RWPE2 (cell line): ENCODE results near the gene GLIPR2.

Source experiments
- ATAC-seq: fragments of 200-7000 bp; cut with Tn5 transposase; 3 replicates; pipeline ENCODE4 v1.9.1; 2021; ENCODE audit warnings: low read depth
- DNase-seq: peaks from one replicate; pipeline ENCODE4 v3.0.0-alpha.2; 2020; ENCODE audit warnings: low spot score
- H3K27ac ChIP-seq: fragments of 450-650 bp; 2 replicates; pipeline ENCODE4 v1.5.1; 2017; ENCODE audit warnings: mild to moderate bottlenecking; ENCODE audit not compliant: poor library complexity, severe bottlenecking
- H3K27me3 ChIP-seq: fragments of 250-450 bp; sonication (Bioruptor Pico); 2 replicates; pipeline ENCODE4 v1.5.1; 2021; ENCODE audit warnings: mild to moderate bottlenecking, moderate library complexity; ENCODE audit not compliant: insufficient read depth, poor library complexity, severe bottlenecking
- H3K36me3 ChIP-seq: fragments of 250-450 bp; sonication (Bioruptor Pico); 2 replicates; pipeline ENCODE4 v1.5.1; 2020; ENCODE audit warnings: low read depth, mild to moderate bottlenecking, moderate library complexity
- H3K4me1 ChIP-seq: fragments of 250-450 bp; sonication (Bioruptor Pico); 2 replicates; pipeline ENCODE4 v1.5.1; 2021; ENCODE audit warnings: mild to moderate bottlenecking, moderate library complexity; ENCODE audit not compliant: insufficient read depth, poor library complexity, severe bottlenecking
- H3K4me3 ChIP-seq: fragments of 250-450 bp; sonication (Bioruptor Pico); 2 replicates; pipeline ENCODE4 v1.5.1; 2021; ENCODE audit warnings: mild to moderate bottlenecking, moderate library complexity; ENCODE audit not compliant: severe bottlenecking
- H3K9me3 ChIP-seq: fragments of 250-450 bp; sonication (Bioruptor Pico); 2 replicates; pipeline ENCODE4 v1.5.1; 2021; ENCODE audit warnings: mild to moderate bottlenecking, moderate library complexity; ENCODE audit not compliant: severe bottlenecking
- CTCF ChIP-seq: fragments of 450-650 bp; IDR thresholded peaks from one replicate; pipeline ENCODE4 v1.5.1; 2017; ENCODE audit warnings: mild to moderate bottlenecking, moderate library complexity; ENCODE audit not compliant: poor library complexity, severe bottlenecking

GLIPR2 gene

GRCh38 chr9:36092014-36092413 lies 44.5 kb upstream of the GLIPR2 start:
- no peak overlapping the region for H3K4me3 ChIP-seq
- H3K4me1 ChIP-seq = peaks cover 12% of the 10 kb centered on the region
- TF ChIP-seq CTCF = no peak
- H3K27me3 ChIP-seq = no peaks in the 10 kb centered on the region
- H3K36me3 ChIP-seq = no peaks in the 10 kb centered on the region; the same call in 1 of the 2 replicates
- ATAC-seq = no peak
- no peak for DNase-seq
- H3K9me3 ChIP-seq = no peaks in the 10 kb centered on the region
- H3K27ac ChIP-seq = peak overlapping the region; percentile 37

GRCh38 chr9:36092509-36093215 lies 43.9 kb upstream of the GLIPR2 start:
- no peak for ATAC-seq

GRCh38 chr9:36093384-36093783 lies 43.1 kb upstream of the GLIPR2 start:
- Histone ChIP-seq H3K4me3 (no peak overlapping the region), H3K36me3 (no peaks in the 10 kb centered on the region; the same call in 1 of the 2 replicates), H3K27me3 (no peaks in the 10 kb centered on the region), H3K4me1 (peaks cover 12% of the 10 kb centered on the region), H3K9me3 (no peaks in the 10 kb centered on the region), H3K27ac (no peak overlapping the region)
- no peak for ATAC-seq
- DNase-seq = no peak
- no peak for TF ChIP-seq CTCF

More at GRCh38 chr9:36092509-36093215, 43.9 kb upstream of the GLIPR2 start:
- H3K4me3 ChIP-seq = no peak overlapping the region
- H3K27ac ChIP-seq = no peak overlapping the region
- TF ChIP-seq CTCF = no peak
- no peaks in the 10 kb centered on the region; the same call in 1 of the 2 replicates for H3K36me3 ChIP-seq
- H3K27me3 ChIP-seq = no peaks in the 10 kb centered on the region
- peaks cover 12% of the 10 kb centered on the region for H3K4me1 ChIP-seq
- DNase-seq = no peak
- no peaks in the 10 kb centered on the region for H3K9me3 ChIP-seq

GRCh38 chr9:36099718-36100117 lies 36.8 kb upstream of the GLIPR2 start:
- Histone ChIP-seq H3K36me3 (no peaks in the 10 kb centered on the region), H3K27me3 (no peaks in the 10 kb centered on the region), H3K9me3 (no peaks in the 10 kb centered on the region), H3K4me1 (peaks cover 3% of the 10 kb centered on the region), H3K4me3 (no peak overlapping the region), H3K27ac (no peak overlapping the region)
- ATAC-seq (no peak), DNase-seq (no peak)
- no peak for TF ChIP-seq CTCF

- DNase-seq (no peak), ATAC-seq (no peak)
- TF ChIP-seq CTCF = no peak
- H3K27ac ChIP-seq = no peak overlapping the region
- H3K4me1 ChIP-seq = peaks cover 3% of the 10 kb centered on the region
- no peak overlapping the region for H3K4me3 ChIP-seq
- no peaks in the 10 kb centered on the region for H3K9me3 ChIP-seq
- no peaks in the 10 kb centered on the region for H3K27me3 ChIP-seq
- no peaks in the 10 kb centered on the region for H3K36me3 ChIP-seq
Measured at GRCh38 chr9:36100532-36100931, 36.0 kb upstream of the GLIPR2 start.
